Body of pancreas (tissue), 4 donors: ENCODE data around the gene ANKRD2.
"Not testable (repeated sequence)": the region's sequence is repeated elsewhere in the genome, so short reads cannot be mapped to it uniquely, and the experiment has no call there.

ENCODE experiments used
- POLR2A ChIP-seq, 3 donors: fragments of 450-650 bp; IDR thresholded peaks; one replicate each; pipeline ENCODE4 v1.6.1; 2016; ENCODE audit warnings: antibody characterized with exemption in 3 of 3, mild to moderate bottlenecking in 2 of 3
- TF ChIP-seq, protein P1 (sequence below), 7 experiments: fragments of 450-650 bp in 4 of 7; fragments of 200-600 bp in 3 of 7; sonication (generic) in 3 of 7; IDR thresholded peaks; one replicate each; pipeline ENCODE4 v1.5.1; 2016 to 2019; ENCODE audit warnings: antibody characterized with exemption in 7 of 7

DNA sequence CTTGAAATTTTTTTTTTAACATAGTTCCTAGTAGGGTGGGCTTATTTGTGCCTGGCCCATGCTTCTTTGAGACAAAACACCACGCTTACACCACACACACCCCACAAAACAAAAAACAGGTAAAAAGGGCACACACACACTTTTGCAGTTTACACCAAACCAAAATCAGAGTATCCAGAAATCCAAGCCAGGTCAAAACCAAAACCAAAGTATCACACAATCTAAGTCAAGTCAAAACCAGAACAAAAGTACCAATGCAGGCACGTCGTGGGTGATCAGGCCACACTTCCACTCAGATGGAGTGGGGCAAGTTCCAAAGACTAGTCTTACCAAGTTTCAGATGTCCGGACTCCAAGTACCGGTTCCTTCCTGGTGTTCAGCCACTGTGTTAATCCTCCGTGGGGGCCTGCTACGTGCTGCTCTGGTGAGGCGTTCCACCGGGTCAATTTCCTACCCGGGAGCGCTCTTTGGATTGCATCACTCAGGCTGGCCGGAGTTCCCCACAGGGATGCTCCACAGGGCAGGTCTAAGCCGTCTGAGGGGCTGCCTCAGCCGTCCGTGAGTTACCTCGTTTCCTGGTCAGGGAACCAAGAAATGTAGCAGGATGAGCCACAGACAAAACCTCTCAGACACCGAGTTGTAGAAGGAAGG, 11.7 kb upstream of the ANKRD2 start:
- TF ChIP-seq, protein P1, sequence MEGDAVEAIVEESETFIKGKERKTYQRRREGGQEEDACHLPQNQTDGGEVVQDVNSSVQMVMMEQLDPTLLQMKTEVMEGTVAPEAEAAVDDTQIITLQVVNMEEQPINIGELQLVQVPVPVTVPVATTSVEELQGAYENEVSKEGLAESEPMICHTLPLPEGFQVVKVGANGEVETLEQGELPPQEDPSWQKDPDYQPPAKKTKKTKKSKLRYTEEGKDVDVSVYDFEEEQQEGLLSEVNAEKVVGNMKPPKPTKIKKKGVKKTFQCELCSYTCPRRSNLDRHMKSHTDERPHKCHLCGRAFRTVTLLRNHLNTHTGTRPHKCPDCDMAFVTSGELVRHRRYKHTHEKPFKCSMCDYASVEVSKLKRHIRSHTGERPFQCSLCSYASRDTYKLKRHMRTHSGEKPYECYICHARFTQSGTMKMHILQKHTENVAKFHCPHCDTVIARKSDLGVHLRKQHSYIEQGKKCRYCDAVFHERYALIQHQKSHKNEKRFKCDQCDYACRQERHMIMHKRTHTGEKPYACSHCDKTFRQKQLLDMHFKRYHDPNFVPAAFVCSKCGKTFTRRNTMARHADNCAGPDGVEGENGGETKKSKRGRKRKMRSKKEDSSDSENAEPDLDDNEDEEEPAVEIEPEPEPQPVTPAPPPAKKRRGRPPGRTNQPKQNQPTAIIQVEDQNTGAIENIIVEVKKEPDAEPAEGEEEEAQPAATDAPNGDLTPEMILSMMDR (IDR thresholded peaks at IDR 0.05): not testable (repeated sequence)
- TF ChIP-seq POLR2A (IDR thresholded peaks at IDR 0.05): not testable (repeated sequence)
